Measurements from ENCODE around the gene CIB2.
A peak's percentile ranks its signal among the peaks of the same experiment; 100 is the strongest.

CIB2 gene

GRCh38 chr15:78082106-78082742, 49.0 kb downstream of the CIB2 start:
- DNase-seq, result no peak

DNA sequence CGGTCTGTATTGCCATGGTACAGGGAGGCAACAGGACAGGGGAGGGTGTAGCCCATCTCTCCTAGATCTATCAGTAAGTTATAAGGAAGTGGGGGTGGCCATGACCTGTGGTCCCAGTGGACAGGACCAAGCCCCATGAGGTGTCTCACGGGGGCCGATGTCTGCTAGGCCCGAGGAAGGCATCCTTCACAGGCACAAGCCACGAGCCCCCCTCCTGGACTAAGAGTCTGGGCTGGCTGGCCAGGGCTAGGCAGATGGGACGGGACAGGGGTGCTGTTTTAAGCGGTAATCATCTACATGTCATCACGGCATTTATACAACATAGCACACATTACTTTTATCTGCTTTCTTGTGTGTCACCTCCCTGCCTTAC, 51.2 kb downstream of the CIB2 start:
- no peak for DNase-seq

- no peak for DNase-seq
Observed at GRCh38 chr15:78079298-78080087, 51.8 kb downstream of the CIB2 start.

DNA sequence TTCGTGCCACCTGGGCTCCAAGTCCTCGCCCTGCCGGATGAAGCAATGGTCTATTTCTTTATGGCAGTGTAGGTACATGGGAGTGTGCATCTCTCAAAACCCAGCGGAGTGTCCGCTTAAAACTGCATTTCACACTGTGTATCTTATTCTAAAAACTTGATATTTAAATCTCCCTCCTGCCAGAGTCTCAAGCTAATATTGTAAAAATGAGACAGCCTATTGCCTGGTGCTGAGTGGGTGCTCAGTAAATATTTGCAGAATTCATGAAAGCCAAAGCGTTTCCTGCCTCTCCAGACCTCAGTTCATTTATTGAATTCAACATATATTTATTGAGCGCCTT, 53.4 kb downstream of the CIB2 start:
- DNase-seq, result no peak

DNA sequence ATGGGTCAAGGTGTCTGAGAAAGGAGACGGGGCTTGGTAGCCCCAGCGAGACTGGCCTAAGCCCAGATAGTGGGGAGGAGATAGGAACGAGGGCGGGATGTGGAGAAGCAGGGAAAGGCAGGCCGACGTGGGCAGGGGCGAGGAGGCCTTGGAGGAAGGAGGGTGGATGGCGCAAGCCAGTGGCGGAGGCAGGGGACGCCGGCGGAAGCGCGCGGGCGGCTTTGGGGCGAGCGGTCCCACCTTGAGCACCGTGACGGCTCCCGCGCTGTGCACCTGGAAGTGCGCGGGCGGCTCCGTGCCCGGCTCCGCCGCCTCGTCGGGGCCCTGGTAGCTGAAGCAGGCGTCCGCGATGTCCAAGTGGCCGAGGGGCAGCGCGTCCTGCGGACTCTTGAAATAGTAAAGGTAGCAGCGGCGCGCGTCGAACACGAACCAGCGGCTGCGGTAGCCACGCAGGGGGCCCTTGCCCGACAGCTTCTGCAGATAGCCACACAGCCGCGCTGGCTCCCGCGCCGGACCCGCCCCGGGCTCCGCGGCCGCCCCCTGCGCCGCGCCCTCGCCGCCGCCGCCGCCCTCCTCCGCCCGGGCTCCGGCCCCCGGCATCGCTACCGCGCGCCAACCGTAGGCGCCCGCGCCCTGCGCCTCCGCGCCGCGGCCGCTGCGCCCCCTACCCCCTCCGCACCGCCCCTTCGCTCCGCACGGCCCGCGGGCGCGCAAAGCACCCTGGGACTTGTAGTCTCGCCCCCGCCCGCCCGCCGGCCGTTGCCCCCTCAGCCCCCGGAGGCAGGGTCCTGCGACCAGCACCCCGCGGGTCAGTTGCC, 54.0 kb downstream of the CIB2 start, which contains the start of gene TBC1D2B:
TSS of gene TBC1D2B (minus strand) at position 659 of the 818 bp plus-strand sequence. CDS start at position 600, 59 bp downstream.
- DNase-seq, result no peak

GRCh38 chr15:78076231-78077052, 54.8 kb downstream of the CIB2 start:
- DNase-seq, result no peak

GRCh38 chr15:78075490-78076230, 55.6 kb downstream of the CIB2 start:
- DNase-seq, result peak; percentile 53

DNA sequence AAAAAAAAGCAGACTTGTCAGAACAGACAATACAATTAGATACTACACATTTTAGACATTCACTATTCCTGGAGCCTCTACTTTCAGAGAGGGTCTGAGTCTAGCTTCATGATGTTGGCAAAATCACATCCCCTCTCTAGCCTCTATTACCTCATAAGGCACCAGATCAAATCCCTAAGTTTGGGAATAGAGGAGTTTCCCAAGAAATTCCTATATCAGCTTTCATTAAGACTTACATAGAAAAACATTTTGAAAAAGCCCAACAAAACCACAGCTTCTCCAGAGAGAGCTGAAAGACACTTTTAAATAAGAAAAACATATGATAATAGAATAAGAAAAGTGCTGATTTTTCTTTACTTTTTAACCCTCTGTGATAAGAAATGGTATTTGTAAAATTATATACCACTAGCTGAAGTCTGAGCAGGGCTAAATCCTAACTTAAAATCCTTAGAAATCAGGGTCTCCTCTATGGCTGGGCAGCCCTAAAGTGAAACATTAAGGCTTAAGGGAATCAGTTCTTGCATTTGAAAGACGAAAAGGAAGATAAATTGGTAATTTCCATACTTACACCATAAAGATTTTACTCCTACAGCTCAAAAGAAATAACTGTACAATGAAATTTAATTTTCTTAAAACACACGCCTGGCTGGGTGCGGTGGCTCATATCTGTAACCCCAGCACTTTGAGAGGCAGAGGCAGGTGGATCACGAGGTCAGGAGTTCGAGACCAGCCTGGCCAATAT, 58.0 kb downstream of the CIB2 start:
- no peak for DNase-seq

GRCh38 chr15:78072080-78072892, 59.0 kb downstream of the CIB2 start:
- DNase-seq, result no peak

DNA sequence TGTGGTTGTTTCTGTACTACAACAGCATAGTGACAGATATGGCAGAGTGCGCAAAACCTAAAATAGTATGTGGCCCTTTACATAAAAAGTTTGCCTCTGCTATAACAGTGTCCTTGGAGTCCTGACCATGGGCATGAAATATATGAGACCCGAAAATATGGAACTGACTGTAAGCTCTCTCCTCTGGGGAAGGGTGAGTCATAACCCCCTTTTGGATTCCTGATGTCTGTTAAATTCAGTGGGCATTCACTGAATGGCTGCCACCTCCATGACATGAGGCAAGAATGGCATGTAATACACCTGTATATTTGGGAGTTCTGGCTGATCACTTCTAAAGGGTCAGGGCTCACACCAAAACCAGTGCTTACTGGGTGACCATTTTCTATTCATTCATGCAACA, 59.9 kb downstream of the CIB2 start:
- DNase-seq, result no peak

- DNase-seq, result no peak
Observed at GRCh38 chr15:78070049-78070700, 61.1 kb downstream of the CIB2 start.

- no peak for DNase-seq
Observed at GRCh38 chr15:78069462-78070029, 61.7 kb downstream of the CIB2 start.

GRCh38 chr15:78069052-78069414, 62.2 kb downstream of the CIB2 start:
- DNase-seq, result no peak

DNA sequence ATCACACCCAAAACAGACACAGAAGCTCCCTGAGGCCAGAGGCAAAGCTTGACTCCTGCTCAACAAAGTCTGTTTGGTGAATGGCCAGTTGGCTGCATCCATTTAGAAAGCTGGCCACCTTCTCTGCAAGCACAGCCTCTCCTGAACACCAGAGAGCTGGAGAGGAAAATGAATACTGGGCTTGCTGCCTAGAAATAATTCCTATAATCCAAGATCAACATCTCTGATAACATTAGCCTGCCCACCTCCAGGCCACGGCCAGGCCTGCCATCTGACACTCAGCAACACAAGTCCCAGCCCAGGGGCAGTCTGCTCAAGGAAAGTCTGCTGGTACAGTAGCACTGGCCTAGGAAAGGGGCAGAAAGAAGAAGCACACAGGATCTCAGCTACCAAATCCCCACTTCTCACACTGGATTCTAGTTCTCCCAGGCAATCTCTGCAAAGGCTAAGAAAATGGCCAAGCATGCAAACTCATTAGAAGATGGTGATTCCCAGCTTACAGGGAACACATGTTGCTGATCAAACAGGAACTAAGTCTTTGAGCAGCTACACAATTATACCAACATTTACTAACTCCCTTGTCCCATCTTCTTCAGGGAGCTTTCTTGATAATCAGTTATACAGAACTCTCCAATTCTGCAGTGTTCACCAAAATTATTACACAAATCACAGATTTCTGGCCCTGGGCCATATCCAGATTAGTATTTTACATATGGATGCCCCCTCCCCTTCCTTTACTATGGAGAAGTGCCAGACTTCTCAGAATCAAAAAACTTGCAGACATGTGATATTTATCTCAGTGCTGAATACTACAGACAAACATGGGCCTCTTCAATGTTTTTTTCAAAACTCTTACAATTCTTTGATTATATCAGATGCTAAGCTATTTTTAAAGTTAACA, 63.7 kb downstream of the CIB2 start:
- no peak for DNase-seq

GRCh38 chr15:78065973-78066946, 65.0 kb downstream of the CIB2 start:
- DNase-seq, result no peak

GRCh38 chr15:78065284-78065872, 65.9 kb downstream of the CIB2 start:
- DNase-seq, result no peak

DNA sequence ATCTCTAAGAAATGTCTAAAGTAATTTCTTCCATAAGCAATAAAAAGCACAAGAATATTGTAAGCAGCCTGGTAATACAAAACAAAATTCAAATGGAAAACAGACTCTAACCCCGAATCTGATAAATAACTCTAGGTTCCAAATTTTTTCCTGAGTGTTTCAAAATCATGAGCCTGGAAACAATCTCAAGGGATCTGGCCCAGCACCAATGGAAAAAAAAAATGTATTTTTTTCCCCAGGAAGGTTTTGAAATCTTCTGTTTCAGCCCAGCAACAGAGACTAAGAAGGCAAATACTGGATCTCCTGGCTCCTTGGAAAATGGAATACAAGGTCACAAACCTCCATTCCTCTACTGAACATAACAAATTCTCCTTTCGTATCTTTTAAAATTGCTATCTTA, 66.7 kb downstream of the CIB2 start:
- no peak for DNase-seq

Data from NCI-H510A (cell line).